Vagina (tissue), 2 donors: Measurements from ENCODE around the gene SQOR. TPM values are rescaled to one million over a fixed set of nuclear protein-coding genes. Genes with fewer than 3 reads are reported as not detected.

Experiments used
- DNase-seq, 2 donors: peaks; one replicate each; pipeline ENCODE4 v3.0.0-alpha.2; 2017; ENCODE audit errors: extremely low spot score in 2 of 2
- H3K27ac ChIP-seq: fragments of 200-600 bp; sonication (generic); one replicate; pipeline ENCODE4 v1.5.1; 2019
- H3K27me3 ChIP-seq: fragments of 200-600 bp; sonication (generic); one replicate; pipeline ENCODE4 v1.5.1; 2019
- H3K36me3 ChIP-seq, 2 donors: fragments of 200-600 bp; sonication (generic); one replicate each; pipeline ENCODE4 v1.5.1; 2017 to 2019
- H3K4me1 ChIP-seq: fragments of 200-600 bp; sonication (generic); one replicate; pipeline ENCODE4 v1.5.1; 2019
- H3K4me3 ChIP-seq, 2 donors: fragments of 200-600 bp; sonication (generic); 1 replicate in 1 of 2; 2 replicates in 1 of 2; pipeline ENCODE4 v1.5.1; 2016 to 2019
- H3K9me3 ChIP-seq: fragments of 200-600 bp; sonication (generic); one replicate; pipeline ENCODE4 v1.5.1; 2019
- POLR2A ChIP-seq, 2 donors: fragments of 450-650 bp; IDR thresholded peaks; one replicate each; pipeline ENCODE4 v1.6.1; 2017; ENCODE audit warnings: antibody characterized with exemption in 2 of 2, mild to moderate bottlenecking in 2 of 2, moderate library complexity in 2 of 2
- POLR2AphosphoS5 ChIP-seq, 2 donors: sonication (generic); formaldehyde crosslinking; IDR thresholded peaks; one replicate each; pipeline ENCODE4 v1.9.0; 2017; ENCODE audit warnings: antibody characterized with exemption in 2 of 2, mild to moderate bottlenecking in 2 of 2, low read depth in 1 of 2; ENCODE audit not compliant: insufficient read depth in 1 of 2
- intact Hi-C: fragments of 100-400 bp; cut with DNase I; formaldehyde crosslinking; loops from one replicate; pipeline ENCODE4 v1.15.1; 2023
- small RNA-seq: library from RNA; depleted of rRNA; stranded (forward); fragments of <200 nt; gene quantifications from one replicate; pipeline ENCODE3, GENCODE V24; 2016
- total RNA-seq: library from RNA; depleted of rRNA; stranded (reverse); fragments of >200 nt; gene quantifications from one replicate; pipeline ENCODE4 v1.2.3, GENCODE V29; 2016
- TF ChIP-seq, protein P1 (sequence below), 3 experiments: fragments of 450-650 bp in 2 of 3; fragments of 200-600 bp in 1 of 3; sonication (generic) in 1 of 3; IDR thresholded peaks; one replicate each; pipeline ENCODE4 v1.5.1; 2017 to 2019; ENCODE audit warnings: antibody characterized with exemption in 3 of 3, mild to moderate bottlenecking in 2 of 3, moderate library complexity in 2 of 3

Gene SQOR
- total RNA-seq, 1 donor from 2014 or later, result 52.8 TPM

DNA sequence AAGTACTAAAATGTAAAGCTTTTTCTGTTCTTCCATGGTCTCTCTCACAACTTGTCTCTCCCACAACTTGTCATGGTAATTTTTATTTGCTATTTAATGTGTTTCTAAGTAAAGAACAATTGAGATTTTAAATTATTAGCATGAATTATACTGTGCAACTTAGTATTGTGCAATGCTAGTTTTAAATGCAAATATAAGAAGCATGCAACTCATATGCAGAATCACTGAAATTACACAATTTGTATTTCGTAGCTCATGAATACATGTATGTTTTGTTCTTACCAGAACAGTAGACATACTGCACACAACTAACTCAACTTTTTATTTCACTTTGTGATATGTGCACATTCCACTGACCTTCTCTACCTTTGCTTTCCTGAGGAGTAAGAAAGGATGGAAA is 96.5 kb downstream of the SQOR start:
- no peaks in the 10 kb centered on the region for H3K9me3 ChIP-seq
- no peak for TF ChIP-seq POLR2AphosphoS5 (IDR thresholded peaks at IDR 0.05; ENCODE audit: insufficient read depth in 1 of 2, low read depth in 1 of 2)
- TF ChIP-seq, protein P1, sequence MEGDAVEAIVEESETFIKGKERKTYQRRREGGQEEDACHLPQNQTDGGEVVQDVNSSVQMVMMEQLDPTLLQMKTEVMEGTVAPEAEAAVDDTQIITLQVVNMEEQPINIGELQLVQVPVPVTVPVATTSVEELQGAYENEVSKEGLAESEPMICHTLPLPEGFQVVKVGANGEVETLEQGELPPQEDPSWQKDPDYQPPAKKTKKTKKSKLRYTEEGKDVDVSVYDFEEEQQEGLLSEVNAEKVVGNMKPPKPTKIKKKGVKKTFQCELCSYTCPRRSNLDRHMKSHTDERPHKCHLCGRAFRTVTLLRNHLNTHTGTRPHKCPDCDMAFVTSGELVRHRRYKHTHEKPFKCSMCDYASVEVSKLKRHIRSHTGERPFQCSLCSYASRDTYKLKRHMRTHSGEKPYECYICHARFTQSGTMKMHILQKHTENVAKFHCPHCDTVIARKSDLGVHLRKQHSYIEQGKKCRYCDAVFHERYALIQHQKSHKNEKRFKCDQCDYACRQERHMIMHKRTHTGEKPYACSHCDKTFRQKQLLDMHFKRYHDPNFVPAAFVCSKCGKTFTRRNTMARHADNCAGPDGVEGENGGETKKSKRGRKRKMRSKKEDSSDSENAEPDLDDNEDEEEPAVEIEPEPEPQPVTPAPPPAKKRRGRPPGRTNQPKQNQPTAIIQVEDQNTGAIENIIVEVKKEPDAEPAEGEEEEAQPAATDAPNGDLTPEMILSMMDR (IDR thresholded peaks at IDR 0.05), result no peak
- no peak for TF ChIP-seq POLR2A (IDR thresholded peaks at IDR 0.05)
- DNase-seq, result no peak
- no peaks in the 10 kb centered on the region for H3K36me3 ChIP-seq
- no peak overlapping the region for H3K4me3 ChIP-seq
- no peaks in the 10 kb centered on the region for H3K4me1 ChIP-seq
- no peaks in the 10 kb centered on the region for H3K27me3 ChIP-seq
- no peak overlapping the region for H3K27ac ChIP-seq
- intact Hi-C loops, result no loop called here

DNA sequence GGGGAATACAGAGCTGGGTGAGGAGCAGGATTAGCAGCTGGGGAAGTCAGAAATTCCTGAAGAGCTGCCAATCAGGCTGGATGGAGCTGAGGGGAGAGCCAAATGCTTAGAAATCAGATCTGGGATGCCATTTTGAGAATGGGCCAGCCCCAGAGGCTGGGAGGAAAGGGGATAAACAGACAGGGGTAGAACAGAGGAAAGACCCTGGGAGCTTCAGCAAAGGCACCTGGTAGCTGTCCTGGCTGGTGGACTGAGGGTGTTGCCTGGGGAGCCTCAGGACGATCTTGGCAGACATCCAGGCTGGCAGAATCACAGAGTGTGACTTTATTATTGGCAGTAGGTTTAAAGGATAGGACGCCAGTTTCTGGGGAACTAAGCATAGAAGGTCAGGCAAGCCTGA is 97.8 kb downstream of the SQOR start:
- Histone ChIP-seq H3K4me3 (no peak overlapping the region), H3K4me1 (no peaks in the 10 kb centered on the region), H3K9me3 (no peaks in the 10 kb centered on the region), H3K27ac (no peak overlapping the region), H3K27me3 (no peaks in the 10 kb centered on the region), H3K36me3 (no peaks in the 10 kb centered on the region)
- DNase-seq, result no peak
- TF ChIP-seq POLR2A (IDR thresholded peaks at IDR 0.05), result no peak
- TF ChIP-seq, protein P1 (IDR thresholded peaks at IDR 0.05), result no peak
- TF ChIP-seq POLR2AphosphoS5 (IDR thresholded peaks at IDR 0.05; ENCODE audit: insufficient read depth in 1 of 2, low read depth in 1 of 2), result no peak
- intact Hi-C loops, result no loop called here

DNA sequence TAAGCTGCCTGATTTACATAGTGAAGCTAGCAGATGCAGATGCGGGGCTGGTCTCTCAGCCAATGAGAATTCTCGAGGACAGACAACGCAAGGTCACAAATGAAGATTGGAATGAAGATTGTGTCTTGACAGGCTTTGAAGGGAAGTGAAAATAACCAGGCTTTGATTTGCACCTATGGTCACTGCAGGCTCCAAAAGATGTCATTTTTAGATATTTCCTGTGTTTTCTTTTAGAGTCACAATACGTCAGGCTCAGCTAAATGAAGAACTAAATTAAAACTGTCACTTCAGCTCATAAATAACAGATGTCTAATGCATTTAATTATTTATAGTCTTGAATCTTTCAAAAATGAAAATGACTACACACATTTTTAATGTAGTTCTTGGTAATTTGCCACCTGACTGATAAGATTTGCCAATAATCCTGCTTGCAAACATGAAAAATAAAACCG is 99.5 kb downstream of the SQOR start:
- no peak for DNase-seq
- intact Hi-C loops, result no loop called here
- Histone ChIP-seq H3K9me3 (no peaks in the 10 kb centered on the region), H3K27ac (no peak overlapping the region), H3K36me3 (no peaks in the 10 kb centered on the region), H3K4me3 (no peak overlapping the region), H3K4me1 (no peaks in the 10 kb centered on the region), H3K27me3 (no peaks in the 10 kb centered on the region)
- TF ChIP-seq POLR2AphosphoS5 (IDR thresholded peaks at IDR 0.05; ENCODE audit: insufficient read depth in 1 of 2, low read depth in 1 of 2) (no peak), POLR2A (IDR thresholded peaks at IDR 0.05) (no peak)
- TF ChIP-seq, protein P1 (IDR thresholded peaks at IDR 0.05), result no peak

Small RNAs within 50 kb of the gene (small RNA-seq; reads per million reads assigned to genes)
- gene RF00019, result not detected

Other genes with a start within 250 kb of the SQOR start
- gene SLC30A4, start 112.3 kb upstream of the SQOR start, total RNA-seq, result 10.3 TPM
- 45.2 TPM for gene BLOC1S6, start 47.6 kb upstream of the SQOR start, total RNA-seq